ENCODE measurements around the gene TUBA8.

GRCh38 chr22:18088825-18089568 lies 21.6 kb upstream of the TUBA8 start:
- no peak for TF ChIP-seq CTCF (IDR thresholded peaks at IDR 0.05)
- no peak for TF ChIP-seq POLR2AphosphoS5 (IDR thresholded peaks at IDR 0.05)
- no peak for TF ChIP-seq POLR2A (IDR thresholded peaks at IDR 0.05)
